ENCODE measurements around the gene RGCC.

GRCh38 chr13:41453620-41454019 is 3.7 kb upstream of the RGCC start:
- TF ChIP-seq CTCF (conservative IDR thresholded peaks at IDR 0.05; ENCODE audit: low read depth, low read length) = no peak
- TF ChIP-seq EZH2 (IDR thresholded peaks at IDR 0.05; ENCODE audit: low read length, unreplicated experiment) = no peak

Data from PC-3 (cell line).